DMS114 treated with DMSO at 0.1 percent for 48 hours (cell line): ENCODE measurements around the gene STRADA.
A peak's percentile ranks its signal among the peaks of the same experiment; 100 is the strongest.

Experiments used
- DNase-seq: peaks from one replicate; lab custom pipeline; 2025; ENCODE audit not compliant: unreplicated experiment; lab: John Stamatoyannopoulos, UW

Gene STRADA

GRCh38 chr17:63741408-63742173 is at the start of gene STRADA:
STRADA (minus strand) TSS chr17:63741799; CDS start chr17:63728369, 13,430 bp downstream.
- peak; percentile 95 for DNase-seq

DNA sequence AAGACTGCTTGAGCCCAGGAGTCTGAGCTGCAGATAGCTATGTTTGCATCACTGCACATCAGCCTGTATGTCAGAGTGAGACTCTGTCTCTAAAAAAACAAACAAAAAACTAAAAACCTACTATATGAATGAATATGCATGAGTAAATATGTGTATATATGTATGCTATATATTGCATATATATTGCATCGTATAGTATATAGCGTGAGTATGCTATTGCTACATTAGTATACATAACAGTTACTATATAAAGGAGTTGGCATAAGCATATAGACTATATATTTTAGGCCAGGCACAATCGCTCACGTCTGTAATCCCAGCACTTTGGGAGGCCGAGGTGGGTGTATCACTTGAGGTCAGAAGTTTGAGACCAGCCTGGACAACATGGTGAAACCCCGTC is 48.5 kb upstream of the STRADA start:
- DNase-seq = no peak

GRCh38 chr17:63786971-63787711 is 45.5 kb upstream of the STRADA start:
- no peak for DNase-seq

DNA sequence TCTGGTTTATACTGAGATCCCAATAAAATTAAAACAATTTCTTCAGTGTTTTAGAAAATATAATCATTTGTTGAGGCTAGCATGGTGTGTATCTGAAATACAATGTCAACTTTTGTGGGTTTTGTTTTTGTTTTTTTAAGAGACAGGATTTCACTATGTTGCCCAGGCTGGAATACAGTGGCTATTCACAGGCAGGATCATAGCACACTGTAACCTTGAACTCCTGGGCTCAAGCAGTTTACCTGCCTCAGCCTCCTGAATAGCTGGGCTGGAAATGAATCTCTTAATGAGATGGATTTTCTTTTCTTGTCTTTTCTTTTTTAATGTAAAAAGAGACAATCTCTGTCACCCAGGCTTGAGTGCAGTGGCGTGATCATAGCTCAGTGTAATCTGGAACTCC is 44.5 kb upstream of the STRADA start:
- no peak for DNase-seq

GRCh38 chr17:63785556-63785955 is 44.0 kb upstream of the STRADA start:
- no peak for DNase-seq

DNA sequence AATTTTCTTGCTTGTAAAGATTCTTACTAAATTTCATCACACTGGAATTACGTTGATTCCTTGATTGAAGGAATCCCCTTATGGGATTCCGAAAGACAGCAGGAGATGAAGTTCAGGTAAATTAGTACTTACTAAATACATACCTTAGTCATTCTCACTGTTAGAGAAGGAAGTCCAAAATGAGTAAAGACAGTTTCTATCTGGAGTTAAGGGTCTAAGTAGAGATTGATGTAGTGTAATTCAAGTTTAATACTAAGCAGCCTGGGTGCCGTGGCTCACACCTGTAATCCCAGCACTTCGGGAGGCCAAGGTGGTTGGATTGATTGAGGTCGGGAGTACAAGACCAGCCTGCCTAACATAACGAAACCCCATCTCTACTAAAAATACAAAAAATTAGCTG is 41.9 kb upstream of the STRADA start:
- no peak for DNase-seq

DNA sequence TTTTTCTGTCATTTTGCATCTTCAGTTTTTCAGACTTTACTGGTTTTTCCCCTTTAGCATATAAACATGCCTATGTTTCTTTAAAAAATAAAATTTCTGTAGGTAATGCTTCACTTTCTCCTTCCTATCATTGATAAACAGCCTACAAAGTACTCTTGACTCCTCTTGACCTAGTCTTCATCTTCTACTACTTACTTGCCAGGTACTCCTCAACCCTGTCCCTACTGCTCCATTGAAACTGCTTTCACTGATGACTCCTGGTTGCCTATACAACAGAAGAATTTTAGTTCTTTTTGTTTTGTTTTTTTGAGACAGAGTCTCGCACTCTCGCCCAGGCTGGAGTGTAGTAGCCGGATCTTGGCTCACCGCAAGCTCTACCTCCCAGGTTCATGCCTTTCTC is 39.3 kb upstream of the STRADA start:
- DNase-seq = no peak

DNA sequence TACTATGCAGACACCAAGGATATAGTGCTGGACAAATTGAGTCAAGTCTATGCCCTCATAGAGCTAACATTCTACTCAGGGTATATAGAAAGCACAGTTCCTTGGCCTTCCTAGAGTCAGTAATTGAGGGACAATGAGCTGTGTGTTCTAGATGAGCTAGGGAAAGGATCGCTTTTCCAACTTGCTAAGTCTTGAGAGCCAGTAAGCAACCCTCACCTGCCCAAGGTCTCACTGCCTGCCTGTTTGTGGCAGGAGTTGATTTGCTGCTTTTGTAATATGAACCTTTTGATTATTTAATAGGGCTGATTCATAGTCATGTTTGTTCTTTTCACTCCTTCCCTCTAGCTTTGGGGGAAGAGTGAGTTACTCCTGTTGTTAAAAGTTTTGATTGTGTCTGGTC is 38.9 kb upstream of the STRADA start:
- DNase-seq = no peak

- no peak for DNase-seq
Measured at GRCh38 chr17:63775420-63775819, 33.8 kb upstream of the STRADA start.

GRCh38 chr17:63774969-63775265 is 33.3 kb upstream of the STRADA start:
- no peak for DNase-seq

- no peak for DNase-seq
Measured at GRCh38 chr17:63774141-63774968, 32.8 kb upstream of the STRADA start, which contains the start of gene DDX42. DDX42 (plus strand) TSS chr17:63774170; CDS start chr17:63787050, 12,880 bp downstream.

DNA sequence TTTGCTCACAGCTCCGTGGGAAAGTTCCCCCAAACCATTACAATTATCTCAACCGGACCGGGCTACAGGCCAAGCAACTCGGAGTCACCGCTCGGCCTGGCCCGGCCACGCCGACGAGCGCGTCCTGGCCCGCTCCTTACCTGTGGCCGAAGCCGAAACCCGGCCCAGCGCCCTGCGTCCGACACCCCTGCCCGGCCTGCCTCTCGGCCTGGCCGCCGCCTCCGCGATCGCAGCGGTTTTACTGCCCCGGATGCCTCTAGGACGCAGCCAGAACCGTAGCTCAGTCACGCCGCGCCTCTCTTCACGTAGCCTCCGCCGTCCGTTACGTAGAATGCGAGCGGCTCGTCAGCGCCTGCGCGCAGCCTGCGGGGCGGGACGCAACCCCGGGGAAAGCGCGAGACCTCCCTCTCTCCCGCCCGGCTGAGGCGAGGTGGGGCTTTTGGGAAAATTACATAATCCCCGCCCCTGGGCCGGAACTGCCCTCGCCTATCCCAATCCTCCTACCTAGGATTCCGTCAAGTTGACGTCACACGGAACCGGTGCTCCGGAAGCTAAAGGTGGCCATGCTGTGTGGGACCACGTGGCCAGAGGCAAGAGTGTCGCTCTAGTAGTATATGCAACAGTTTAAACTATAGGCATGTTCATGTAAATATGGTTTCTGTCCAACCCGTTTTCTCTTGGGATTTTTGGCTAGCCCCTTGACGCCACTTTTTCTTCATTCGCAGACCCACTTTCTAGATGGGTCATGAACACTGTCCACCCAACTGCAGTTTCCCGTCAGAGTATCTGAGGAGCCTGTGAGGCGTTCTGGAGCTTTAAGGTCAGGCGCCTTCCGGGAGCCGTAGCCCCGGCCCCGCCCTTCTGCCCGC is 31.9 kb upstream of the STRADA start, which contains the start of gene CCDC47:
TSS of gene CCDC47 (minus strand) at position 326 of the 869 bp plus-strand sequence. CDS start 7,422 bp downstream, outside the sequence.
- DNase-seq = peak; percentile 95

GRCh38 chr17:63772801-63773271 is 31.2 kb upstream of the STRADA start:
- DNase-seq = no peak

DNA sequence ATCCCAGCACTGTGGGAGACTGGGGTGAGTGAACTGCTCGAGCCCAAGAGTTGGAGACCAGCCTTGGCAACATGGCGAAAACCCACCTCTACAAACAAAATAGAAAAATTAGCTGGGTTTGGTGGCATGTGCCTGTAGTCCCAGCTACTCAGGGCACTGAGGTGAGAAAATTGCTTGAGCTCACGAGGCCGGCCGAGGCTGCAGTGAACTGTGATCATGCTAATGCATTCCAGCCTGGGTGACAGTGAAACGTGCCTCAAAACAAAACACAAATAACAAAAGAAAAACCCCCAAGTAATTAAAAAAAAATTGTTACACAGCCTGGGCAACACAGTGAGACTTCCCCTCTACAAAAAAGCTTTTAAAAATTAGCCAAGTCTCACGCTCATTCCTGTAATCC is 26.8 kb upstream of the STRADA start:
- no peak for DNase-seq

DNA sequence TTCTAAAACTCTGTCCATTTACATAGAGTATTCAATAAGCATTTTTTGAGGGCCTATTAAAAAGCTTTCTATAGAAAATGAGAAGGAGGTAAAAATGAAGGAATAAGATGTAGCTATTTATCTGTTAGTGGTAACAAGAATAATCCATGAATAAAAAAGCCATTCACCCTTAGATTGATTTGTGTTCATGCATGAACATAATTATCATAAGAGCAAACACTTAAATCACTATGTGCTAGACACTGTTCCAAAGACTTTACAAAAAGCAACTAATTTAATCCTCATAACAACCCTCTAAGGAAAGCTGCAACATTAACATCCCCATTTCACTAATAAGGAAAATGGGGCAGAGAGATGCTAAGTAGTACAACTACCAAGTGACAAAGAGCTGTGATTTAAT is 25.2 kb upstream of the STRADA start:
- no peak for DNase-seq

GRCh38 chr17:63764716-63765115 is 23.1 kb upstream of the STRADA start:
- no peak for DNase-seq

DNA sequence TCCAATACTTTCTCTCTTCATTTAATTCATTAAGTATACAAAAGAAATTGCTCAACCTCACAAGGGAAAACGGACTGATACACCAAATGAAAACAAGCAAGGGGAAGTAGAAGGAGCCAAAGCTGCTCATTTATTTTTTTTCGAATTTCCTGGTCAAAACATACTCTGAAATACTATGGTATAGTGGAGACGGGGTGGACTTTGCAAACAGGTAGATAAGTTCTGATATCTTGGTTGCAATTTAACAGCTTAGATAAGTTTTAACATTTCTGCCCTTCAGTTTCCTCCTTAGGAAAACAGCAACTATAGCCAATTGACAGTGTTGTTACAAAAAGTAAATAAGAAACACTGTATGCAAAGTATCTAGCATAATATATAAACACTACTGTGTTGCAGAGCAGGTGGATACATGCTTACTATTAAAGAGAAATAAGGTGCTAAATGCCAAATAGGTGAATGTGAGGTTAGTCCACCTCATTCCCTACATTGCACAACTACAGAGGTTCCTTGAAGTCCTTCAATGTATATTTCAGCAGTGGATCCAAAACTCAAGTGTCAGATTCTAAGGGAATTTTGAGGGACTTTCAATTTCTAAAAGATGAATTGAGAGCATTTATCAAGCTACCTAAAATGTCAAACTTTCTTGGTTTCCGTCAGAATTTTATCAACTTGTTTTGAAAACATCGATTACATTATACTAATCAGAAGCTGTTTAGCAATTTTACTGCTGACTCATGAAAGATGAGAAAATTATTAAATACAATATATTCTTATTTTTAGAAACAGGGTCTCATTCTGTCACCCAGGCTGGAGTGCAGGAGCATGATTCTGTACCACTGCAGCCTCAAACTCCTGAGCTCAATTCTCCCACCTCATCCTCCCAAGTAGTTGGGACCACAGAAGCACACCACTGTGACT is 20.8 kb upstream of the STRADA start:
- no peak for DNase-seq

GRCh38 chr17:63760771-63761539 is 19.4 kb upstream of the STRADA start:
- no peak for DNase-seq

DNA sequence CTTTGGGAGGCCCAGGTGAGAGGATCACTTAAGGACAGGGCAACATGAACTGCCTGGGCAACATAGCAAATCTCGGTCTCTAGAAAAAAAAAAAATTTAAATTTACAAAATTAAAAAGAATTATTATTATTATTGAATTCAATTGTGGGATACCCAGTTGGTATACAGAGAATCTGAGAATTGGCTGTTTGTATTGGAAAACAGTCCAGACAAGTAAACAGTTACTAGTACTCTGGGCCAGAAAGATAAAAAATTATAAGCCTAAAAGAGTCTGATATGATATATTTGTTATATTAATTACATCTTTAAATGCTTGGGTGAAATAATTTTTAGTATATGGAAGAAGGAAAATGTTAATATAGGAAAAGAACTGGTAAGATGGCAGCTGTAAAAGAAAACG is 16.8 kb upstream of the STRADA start:
- no peak for DNase-seq
